Astrocyte (in vitro differentiated cells and primary cell): ENCODE data around the gene HSF5. TPM values are rescaled to one million over a fixed set of nuclear protein-coding genes. Genes with fewer than 3 reads are reported as not detected.

Experiments
- DNase-seq: peaks from one replicate; pipeline ENCODE4 v3.0.0-alpha.2; 2010; ENCODE audit warnings: low read depth
- FAIRE-seq: peaks from 2 replicates; lab custom pipeline; 2011; peaks lifted over from hg19 to GRCh38; lab: Jason Lieb, UNC
- H2AFZ ChIP-seq: 2 replicates; pipeline ENCODE4 v1.6.0; 2012; ENCODE audit warnings: low read depth, low read length, inconsistent platforms
- H3K27ac ChIP-seq: 2 replicates; pipeline ENCODE4 v1.5.1; 2011; ENCODE audit warnings: low read depth, low read length, inconsistent platforms
- H3K27me3 ChIP-seq: 2 replicates; pipeline ENCODE4 v1.6.0; 2011; ENCODE audit warnings: low read length, inconsistent platforms; ENCODE audit not compliant: insufficient read depth
- H3K36me3 ChIP-seq: 2 replicates; pipeline ENCODE4 v1.5.1; 2011; ENCODE audit warnings: low read length, inconsistent platforms; ENCODE audit not compliant: insufficient read depth
- H3K4me1 ChIP-seq: 2 replicates; pipeline ENCODE4 v1.5.1; 2011; ENCODE audit warnings: low read length, inconsistent platforms; ENCODE audit not compliant: insufficient read depth
- H3K4me2 ChIP-seq: 2 replicates; pipeline ENCODE4 v1.6.0; 2012; ENCODE audit warnings: low read length, inconsistent platforms
- H3K4me3 ChIP-seq: 2 replicates; pipeline ENCODE4 v1.5.1; 2011; ENCODE audit warnings: low read depth, mild to moderate bottlenecking, low read length, inconsistent platforms; ENCODE audit not compliant: insufficient read depth
- H3K79me2 ChIP-seq: 2 replicates; pipeline ENCODE4 v1.6.0; 2012; ENCODE audit warnings: mild to moderate bottlenecking, low read length, inconsistent platforms; ENCODE audit not compliant: insufficient read depth
- H3K9ac ChIP-seq: 2 replicates; pipeline ENCODE4 v1.6.0; 2012; ENCODE audit warnings: mild to moderate bottlenecking, low read length, inconsistent platforms
- H3K9me3 ChIP-seq: 2 replicates; pipeline ENCODE4 v1.5.1; 2012; ENCODE audit warnings: low read depth, mild to moderate bottlenecking, low read length, inconsistent platforms; ENCODE audit not compliant: insufficient read depth
- H4K20me1 ChIP-seq: 2 replicates; pipeline ENCODE4 v1.6.0; 2012; ENCODE audit warnings: low read length, inconsistent platforms; ENCODE audit not compliant: insufficient read depth
- H3K27ac Mint-ChIP-seq: one replicate; pipeline ENCODE4 v1.8.0; 2021; ENCODE audit warnings: mild to moderate bottlenecking, mixed read lengths; ENCODE audit not compliant: unreplicated experiment
- H3K27me3 Mint-ChIP-seq: one replicate; pipeline ENCODE4 v1.8.0; 2021; ENCODE audit warnings: low read depth, mixed read lengths; ENCODE audit not compliant: unreplicated experiment
- H3K36me3 Mint-ChIP-seq: one replicate; pipeline ENCODE4 v1.8.0; 2021; ENCODE audit warnings: low read depth, mixed read lengths; ENCODE audit not compliant: unreplicated experiment
- H3K4me1 Mint-ChIP-seq: one replicate; pipeline ENCODE4 v1.8.0; 2021; ENCODE audit warnings: low read depth, mixed read lengths; ENCODE audit not compliant: unreplicated experiment
- H3K4me3 Mint-ChIP-seq: one replicate; pipeline ENCODE4 v1.8.0; 2021; ENCODE audit warnings: mild to moderate bottlenecking, moderate library complexity, mixed read lengths; ENCODE audit not compliant: unreplicated experiment
- H3K9me3 Mint-ChIP-seq: one replicate; pipeline ENCODE4 v1.8.0; 2021; ENCODE audit warnings: mild to moderate bottlenecking, mixed read lengths; ENCODE audit not compliant: unreplicated experiment
- CTCF ChIP-seq: IDR thresholded peaks from 2 replicates; pipeline ENCODE4 v1.5.1; 2011; ENCODE audit warnings: low read depth, mild to moderate bottlenecking, inconsistent platforms, low read length, moderate library complexity; ENCODE audit not compliant: insufficient read depth
- EZH2 ChIP-seq: IDR thresholded peaks from 2 replicates; pipeline ENCODE4 v1.6.1; 2012; ENCODE audit warnings: mild to moderate bottlenecking, low read length, inconsistent platforms; ENCODE audit not compliant: insufficient read depth
- total RNA-seq: library from RNA; stranded (reverse); gene quantifications from 2 replicates; pipeline ENCODE4 v1.2.1, GENCODE V29; 2021

Gene HSF5
- total RNA-seq, 1 donor from 2014 or later: not detected

GRCh38 chr17:58390884-58391283 is 97.3 kb downstream of the HSF5 start:
- H3K9me3 ChIP-seq: no peaks in the 10 kb centered on the region
- H3K79me2 ChIP-seq: no peaks in the 10 kb centered on the region
- DNase-seq (no peak), FAIRE-seq (no peak)
- no peak overlapping the region for H3K27ac ChIP-seq
- no peak for TF ChIP-seq CTCF
- no peak for TF ChIP-seq EZH2
- H4K20me1 ChIP-seq: no peaks in the 10 kb centered on the region
- H2AFZ ChIP-seq: no peak overlapping the region
- H3K27me3 ChIP-seq: peaks cover 40% of the 10 kb centered on the region
- H3K4me3 ChIP-seq: no peak overlapping the region
- H3K27me3 Mint-ChIP-seq: peaks cover 3% of the 10 kb centered on the region
- no peak overlapping the region for H3K4me3 Mint-ChIP-seq
- H3K4me1 ChIP-seq: peaks cover 6% of the 10 kb centered on the region
- peaks cover 13% of the 10 kb centered on the region for H3K4me1 Mint-ChIP-seq
- H3K36me3 Mint-ChIP-seq: no peaks in the 10 kb centered on the region
- H3K27ac Mint-ChIP-seq: no peak overlapping the region
- no peaks in the 10 kb centered on the region for H3K9me3 Mint-ChIP-seq
- no peak overlapping the region for H3K4me2 ChIP-seq
- H3K9ac ChIP-seq: no peak overlapping the region
- no peaks in the 10 kb centered on the region for H3K36me3 ChIP-seq

GRCh38 chr17:58388302-58389190 is 99.7 kb downstream of the HSF5 start:
- no peak for TF ChIP-seq CTCF
- no peak for TF ChIP-seq EZH2
- H3K4me3 ChIP-seq: no peak overlapping the region
- no peaks in the 10 kb centered on the region for H3K9me3 ChIP-seq
- peaks cover 25% of the 10 kb centered on the region for H3K27me3 ChIP-seq
- H3K27ac ChIP-seq: no peak overlapping the region
- no peak overlapping the region for H3K4me2 ChIP-seq
- Mint-ChIP-seq H3K36me3 (no peaks in the 10 kb centered on the region), H3K9me3 (no peaks in the 10 kb centered on the region), H3K27me3 (peaks cover 2% of the 10 kb centered on the region), H3K4me3 (no peak overlapping the region), H3K27ac (no peak overlapping the region), H3K4me1 (peaks cover 15% of the 10 kb centered on the region)
- H2AFZ ChIP-seq: no peak overlapping the region
- no peaks in the 10 kb centered on the region for H3K36me3 ChIP-seq
- no peak overlapping the region for H3K9ac ChIP-seq
- DNase-seq: no peak
- H3K4me1 ChIP-seq: peaks cover 6% of the 10 kb centered on the region
- FAIRE-seq: no peak
- no peaks in the 10 kb centered on the region for H3K79me2 ChIP-seq
- H4K20me1 ChIP-seq: no peaks in the 10 kb centered on the region

- H3K9ac ChIP-seq: no peak overlapping the region
- no peaks in the 10 kb centered on the region for H3K9me3 ChIP-seq
- no peak overlapping the region for H3K4me3 Mint-ChIP-seq
- H3K9me3 Mint-ChIP-seq: no peaks in the 10 kb centered on the region
- DNase-seq: no peak
- no peaks in the 10 kb centered on the region for H4K20me1 ChIP-seq
- no peak overlapping the region for H3K27ac Mint-ChIP-seq
- peaks cover 6% of the 10 kb centered on the region for H3K4me1 ChIP-seq
- no peak overlapping the region for H3K27ac ChIP-seq
- H3K27me3 Mint-ChIP-seq: peaks cover 2% of the 10 kb centered on the region
- peaks cover 15% of the 10 kb centered on the region for H3K4me1 Mint-ChIP-seq
- no peak overlapping the region for H3K4me2 ChIP-seq
- H2AFZ ChIP-seq: no peak overlapping the region
- no peaks in the 10 kb centered on the region for H3K79me2 ChIP-seq
- no peaks in the 10 kb centered on the region for H3K36me3 ChIP-seq
- H3K27me3 ChIP-seq: peaks cover 25% of the 10 kb centered on the region
- no peak for FAIRE-seq
- H3K36me3 Mint-ChIP-seq: no peaks in the 10 kb centered on the region
- TF ChIP-seq EZH2 (no peak), CTCF (no peak)
- no peak overlapping the region for H3K4me3 ChIP-seq
Measured at GRCh38 chr17:58387834-58388233, 100.4 kb downstream of the HSF5 start.
